ENCODE results near the gene ATF7IP. TPM values are rescaled to one million over a fixed set of nuclear protein-coding genes. Genes with fewer than 3 reads are reported as not detected.
"Not testable (repeated sequence)": the region's sequence is repeated elsewhere in the genome, so short reads cannot be mapped to it uniquely, and the experiment has no call there.

ATF7IP gene, protein sequence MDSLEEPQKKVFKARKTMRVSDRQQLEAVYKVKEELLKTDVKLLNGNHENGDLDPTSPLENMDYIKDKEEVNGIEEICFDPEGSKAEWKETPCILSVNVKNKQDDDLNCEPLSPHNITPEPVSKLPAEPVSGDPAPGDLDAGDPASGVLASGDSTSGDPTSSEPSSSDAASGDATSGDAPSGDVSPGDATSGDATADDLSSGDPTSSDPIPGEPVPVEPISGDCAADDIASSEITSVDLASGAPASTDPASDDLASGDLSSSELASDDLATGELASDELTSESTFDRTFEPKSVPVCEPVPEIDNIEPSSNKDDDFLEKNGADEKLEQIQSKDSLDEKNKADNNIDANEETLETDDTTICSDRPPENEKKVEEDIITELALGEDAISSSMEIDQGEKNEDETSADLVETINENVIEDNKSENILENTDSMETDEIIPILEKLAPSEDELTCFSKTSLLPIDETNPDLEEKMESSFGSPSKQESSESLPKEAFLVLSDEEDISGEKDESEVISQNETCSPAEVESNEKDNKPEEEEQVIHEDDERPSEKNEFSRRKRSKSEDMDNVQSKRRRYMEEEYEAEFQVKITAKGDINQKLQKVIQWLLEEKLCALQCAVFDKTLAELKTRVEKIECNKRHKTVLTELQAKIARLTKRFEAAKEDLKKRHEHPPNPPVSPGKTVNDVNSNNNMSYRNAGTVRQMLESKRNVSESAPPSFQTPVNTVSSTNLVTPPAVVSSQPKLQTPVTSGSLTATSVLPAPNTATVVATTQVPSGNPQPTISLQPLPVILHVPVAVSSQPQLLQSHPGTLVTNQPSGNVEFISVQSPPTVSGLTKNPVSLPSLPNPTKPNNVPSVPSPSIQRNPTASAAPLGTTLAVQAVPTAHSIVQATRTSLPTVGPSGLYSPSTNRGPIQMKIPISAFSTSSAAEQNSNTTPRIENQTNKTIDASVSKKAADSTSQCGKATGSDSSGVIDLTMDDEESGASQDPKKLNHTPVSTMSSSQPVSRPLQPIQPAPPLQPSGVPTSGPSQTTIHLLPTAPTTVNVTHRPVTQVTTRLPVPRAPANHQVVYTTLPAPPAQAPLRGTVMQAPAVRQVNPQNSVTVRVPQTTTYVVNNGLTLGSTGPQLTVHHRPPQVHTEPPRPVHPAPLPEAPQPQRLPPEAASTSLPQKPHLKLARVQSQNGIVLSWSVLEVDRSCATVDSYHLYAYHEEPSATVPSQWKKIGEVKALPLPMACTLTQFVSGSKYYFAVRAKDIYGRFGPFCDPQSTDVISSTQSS
- total RNA-seq (97.4 TPM), polyA plus RNA-seq (15.5 TPM)

DNA sequence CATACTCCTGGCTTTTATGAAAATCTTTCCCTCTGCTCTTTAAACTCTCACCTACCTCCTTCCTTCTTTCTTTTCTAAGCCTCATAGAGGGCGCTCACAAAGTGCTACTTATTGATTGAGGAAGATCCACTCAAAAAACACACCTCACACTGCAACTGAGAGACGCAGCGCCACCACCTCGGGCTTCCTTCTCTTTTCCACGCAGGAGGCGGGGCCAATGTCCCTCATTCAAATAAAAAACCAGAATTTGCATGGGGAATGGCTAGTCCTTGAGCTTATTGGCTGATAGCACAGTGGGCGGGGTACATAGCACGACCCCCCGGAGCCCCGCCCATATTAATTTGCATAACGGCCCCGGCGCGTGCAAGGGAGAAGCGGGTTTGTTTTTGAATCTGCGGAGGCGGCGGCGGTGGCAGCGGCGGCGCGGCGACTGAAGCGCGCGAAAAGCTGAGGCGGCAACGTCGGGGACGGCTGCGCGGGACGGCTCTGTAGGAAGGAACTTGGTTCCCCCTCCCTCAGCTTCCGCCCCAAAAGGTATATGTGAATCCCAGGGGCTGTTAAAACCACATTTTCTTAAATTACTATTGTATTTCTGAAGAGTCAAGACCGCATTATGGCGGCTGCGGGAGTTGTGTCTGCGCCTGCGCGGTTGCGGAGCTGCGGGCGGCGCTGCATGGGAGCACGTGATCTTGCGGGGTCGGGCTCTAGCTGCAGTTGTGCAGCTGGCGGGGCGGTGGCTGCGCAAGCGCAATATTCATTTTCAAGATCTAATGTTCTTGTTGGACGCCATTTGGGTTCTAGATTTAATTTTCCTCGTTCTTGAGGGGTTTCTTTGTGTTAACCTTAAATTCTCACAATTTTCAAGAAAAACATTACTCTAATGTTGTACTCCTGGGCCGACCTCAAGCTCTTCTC lies at the start of gene ATF7IP:
TSS of gene ATF7IP (plus strand) at position 389 of the 915 bp plus-strand sequence. CDS start 58,234 bp downstream, outside the sequence.
- Histone ChIP-seq H3K36me3 (ENCODE audit: insufficient read depth) (no peaks in the 10 kb centered on the region), H3K4me1 (ENCODE audit: insufficient read depth) (no peaks in the 10 kb centered on the region), H3K4me3 (ENCODE audit: low read depth, low read length) (peak within 1 kb of the TSS; percentile 60), H3K27ac (ENCODE audit: low read depth) (peak within 1 kb of the TSS; percentile 96)
- under 1% methylated on average over 55 of the region's 55 CpGs for WGBS
- DNase-seq (ENCODE audit: extremely low spot score) = peak; percentile 97

DNA sequence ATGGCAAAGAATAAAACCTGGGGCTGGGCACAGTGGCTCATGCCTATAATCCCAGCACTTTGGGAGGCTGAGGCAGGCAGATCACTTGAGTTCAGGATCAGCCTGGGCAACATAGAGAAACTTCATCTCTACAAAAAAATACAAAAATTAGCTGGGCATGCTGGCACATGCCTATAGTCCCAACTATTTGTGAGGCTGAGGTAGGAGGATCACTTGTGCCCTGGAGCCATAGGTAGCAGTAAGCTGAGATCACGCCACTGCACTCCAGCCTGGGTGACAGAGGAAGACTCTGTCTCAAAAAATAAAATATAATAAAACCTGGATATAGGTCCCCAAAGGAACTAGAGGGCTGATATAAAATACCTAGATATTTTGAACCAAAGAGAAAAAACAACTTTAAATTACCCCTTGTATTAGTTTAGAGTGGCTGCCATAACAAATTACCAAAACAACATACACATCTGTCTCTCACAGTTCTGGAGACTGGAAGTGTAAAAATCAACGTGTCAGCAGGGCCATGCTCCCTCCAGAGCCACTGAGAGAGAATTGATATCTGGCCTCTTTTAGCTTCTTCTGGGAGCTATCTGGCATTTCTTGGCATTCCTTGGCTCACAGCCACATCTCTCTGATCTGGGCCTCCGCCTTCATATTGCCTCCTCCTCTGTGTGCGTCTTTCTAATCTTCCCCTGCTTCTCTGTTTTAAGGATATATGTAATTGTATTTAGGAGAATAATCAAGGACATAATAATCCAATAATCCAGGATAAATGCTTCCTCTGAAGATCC lies 47.9 kb upstream of the ATF7IP start:
- no peaks in the 10 kb centered on the region for H3K36me3 ChIP-seq (ENCODE audit: insufficient read depth)
- no peaks in the 10 kb centered on the region for H3K4me1 ChIP-seq (ENCODE audit: insufficient read depth)
- WGBS = 81% methylated on average over 4 of the region's 4 CpGs
- no peak overlapping the region for H3K4me3 ChIP-seq (ENCODE audit: low read depth, low read length)
- H3K27ac ChIP-seq (ENCODE audit: low read depth) = no peak overlapping the region
- DNase-seq (ENCODE audit: extremely low spot score) = no peak

DNA sequence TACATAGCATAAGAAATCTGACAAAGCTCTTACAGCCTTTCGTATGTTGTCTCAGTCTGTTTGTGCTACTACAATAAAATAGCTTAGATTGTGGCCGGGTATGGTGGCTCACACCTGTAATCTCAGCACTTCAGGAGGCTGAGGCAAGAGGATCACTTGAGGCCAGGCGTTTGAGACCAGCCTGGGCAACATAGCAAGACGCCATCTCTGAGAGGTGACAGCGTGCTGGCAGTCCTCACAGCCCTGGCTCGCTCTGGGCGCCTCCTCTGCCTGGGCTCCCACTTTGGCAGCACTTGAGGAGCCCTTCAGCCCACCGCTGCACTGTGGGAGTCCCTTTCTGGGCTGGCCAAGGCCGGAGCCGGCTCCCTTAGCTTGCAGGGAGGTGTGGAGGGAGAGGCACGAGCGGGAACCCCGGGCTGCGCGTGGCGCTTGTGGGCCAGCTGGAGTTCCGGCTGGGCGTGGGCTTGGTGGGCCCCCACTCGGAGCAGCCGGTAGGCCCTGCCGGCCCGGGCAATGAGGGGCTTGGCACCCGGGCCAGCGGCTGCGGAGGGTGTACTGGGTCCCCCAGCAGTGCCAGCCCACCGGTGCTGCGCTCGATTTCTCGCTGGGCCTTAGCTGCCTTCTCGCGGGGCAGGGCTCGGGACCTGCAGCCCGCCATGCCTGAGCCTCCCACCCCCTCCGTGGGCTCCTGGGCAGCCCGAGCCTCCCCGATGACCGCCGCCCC lies 45.6 kb upstream of the ATF7IP start:
- 96% methylated on average over 38 of the region's 38 CpGs for WGBS
- not testable (repeated sequence) for H3K27ac ChIP-seq (ENCODE audit: low read depth); H3K4me3 ChIP-seq (ENCODE audit: low read depth, low read length); H3K4me1 ChIP-seq (ENCODE audit: insufficient read depth); H3K36me3 ChIP-seq (ENCODE audit: insufficient read depth); DNase-seq (ENCODE audit: extremely low spot score)

DNA sequence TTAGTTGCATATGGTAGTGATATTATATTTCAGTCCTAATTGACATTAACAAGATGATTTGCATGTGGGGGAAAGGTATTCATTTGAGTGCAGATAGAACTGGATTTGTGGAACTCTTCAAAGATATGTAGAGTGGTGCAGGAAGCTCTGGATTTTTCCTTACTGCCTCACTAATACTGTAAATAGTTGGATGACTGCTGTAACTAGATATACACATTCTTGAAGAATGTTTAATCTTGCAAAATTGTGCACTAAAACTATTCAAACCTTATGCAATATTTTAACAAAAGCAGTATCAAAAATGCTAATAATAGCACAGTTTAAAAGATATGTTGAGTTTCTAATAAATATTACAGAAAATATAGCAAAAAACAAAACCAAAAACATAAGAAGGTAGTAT lies 43.1 kb upstream of the ATF7IP start:
- H3K36me3 ChIP-seq (ENCODE audit: insufficient read depth) = no peaks in the 10 kb centered on the region
- no peaks in the 10 kb centered on the region for H3K4me1 ChIP-seq (ENCODE audit: insufficient read depth)
- H3K27ac ChIP-seq (ENCODE audit: low read depth) = no peak overlapping the region
- H3K4me3 ChIP-seq (ENCODE audit: low read depth, low read length) = no peak overlapping the region
- no peak for DNase-seq (ENCODE audit: extremely low spot score)

DNA sequence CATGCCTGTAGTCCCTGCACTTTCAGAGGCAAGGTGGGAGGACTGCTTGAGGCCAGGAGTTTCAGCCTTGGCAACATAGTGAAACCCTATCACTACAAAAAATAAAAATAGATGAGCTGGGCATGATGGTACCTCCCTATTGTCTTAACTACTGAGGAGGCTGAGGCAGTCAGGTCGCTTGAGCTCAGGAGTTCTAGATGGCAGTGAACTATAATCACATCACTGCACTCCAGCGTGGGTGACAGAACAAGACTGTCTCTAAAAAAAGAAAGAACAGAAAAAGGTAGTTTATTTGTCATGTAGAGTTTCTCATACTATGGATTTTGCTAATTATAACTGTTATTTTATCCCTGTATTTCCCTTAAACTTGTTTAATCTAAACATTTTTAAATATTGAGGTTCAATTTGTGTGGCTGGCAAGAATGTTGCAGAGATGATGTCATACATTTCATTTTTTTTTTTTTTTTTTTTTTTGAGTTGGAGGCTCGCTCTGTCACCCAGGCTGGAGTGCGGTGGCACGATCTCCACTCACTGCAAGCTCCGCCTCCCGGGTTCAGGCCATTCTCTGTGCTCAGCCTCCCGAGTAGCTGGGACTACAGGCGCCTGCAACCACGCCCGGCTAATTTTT lies 39.7 kb upstream of the ATF7IP start:
- DNase-seq (ENCODE audit: extremely low spot score) = no peak
- H3K4me1 ChIP-seq (ENCODE audit: insufficient read depth) = no peaks in the 10 kb centered on the region
- 90% methylated on average over 11 of the region's 11 CpGs for WGBS

DNA sequence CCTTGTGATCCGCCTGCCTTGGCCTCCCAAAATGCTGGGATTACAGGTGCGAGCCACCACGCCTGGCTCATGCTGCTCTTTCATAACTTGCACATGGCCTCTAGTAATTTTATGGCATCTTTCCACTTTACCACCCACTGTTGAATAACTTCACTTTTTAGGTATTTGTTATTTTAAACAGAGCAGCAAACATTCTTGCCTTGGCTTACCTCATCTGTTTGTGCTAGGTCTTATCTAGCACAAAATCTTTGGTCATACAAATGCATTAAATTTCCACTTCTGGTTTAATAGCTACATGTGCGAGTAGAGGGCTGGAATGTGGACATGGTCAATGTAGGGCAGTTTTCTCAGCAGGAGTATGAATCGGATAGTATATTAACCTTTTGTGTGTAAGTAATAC lies 38.8 kb upstream of the ATF7IP start:
- Histone ChIP-seq H3K27ac (ENCODE audit: low read depth) (no peak overlapping the region), H3K36me3 (ENCODE audit: insufficient read depth) (no peaks in the 10 kb centered on the region), H3K4me3 (ENCODE audit: low read depth, low read length) (no peak overlapping the region), H3K4me1 (ENCODE audit: insufficient read depth) (no peaks in the 10 kb centered on the region)
- no peak for DNase-seq (ENCODE audit: extremely low spot score)
- WGBS = 79% methylated on average over 5 of the region's 5 CpGs

More for the DNA sequence above, 39.7 kb upstream of the ATF7IP start:
- no peaks in the 10 kb centered on the region for H3K36me3 ChIP-seq (ENCODE audit: insufficient read depth)
- H3K27ac ChIP-seq (ENCODE audit: low read depth) = no peak overlapping the region
- no peak overlapping the region for H3K4me3 ChIP-seq (ENCODE audit: low read depth, low read length)

DNA sequence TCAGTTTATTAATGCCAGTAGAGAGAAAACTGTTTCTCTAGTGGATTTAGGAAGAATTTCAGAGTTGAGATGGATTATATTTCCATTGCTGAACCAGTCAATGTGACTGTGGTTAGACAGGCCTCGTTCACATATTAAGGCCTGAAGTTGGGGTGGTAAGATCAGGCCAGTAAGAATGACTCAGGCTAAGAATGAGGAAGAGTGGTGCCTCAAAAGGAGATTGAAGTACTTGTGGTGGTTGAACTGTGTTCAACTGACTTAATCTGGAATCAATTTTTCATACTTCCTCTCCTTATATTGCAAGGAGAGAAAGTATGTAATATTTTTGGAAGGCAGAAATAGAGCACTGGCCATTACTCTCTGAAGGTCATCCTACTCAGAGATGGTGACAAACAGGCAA lies 37.8 kb upstream of the ATF7IP start:
- Histone ChIP-seq H3K4me1 (ENCODE audit: insufficient read depth) (no peaks in the 10 kb centered on the region), H3K27ac (ENCODE audit: low read depth) (no peak overlapping the region), H3K36me3 (ENCODE audit: insufficient read depth) (no peaks in the 10 kb centered on the region), H3K4me3 (ENCODE audit: low read depth, low read length) (no peak overlapping the region)
- WGBS = 53% methylated on average over 1 of the region's 1 CpG
- DNase-seq (ENCODE audit: extremely low spot score) = no peak

DNA sequence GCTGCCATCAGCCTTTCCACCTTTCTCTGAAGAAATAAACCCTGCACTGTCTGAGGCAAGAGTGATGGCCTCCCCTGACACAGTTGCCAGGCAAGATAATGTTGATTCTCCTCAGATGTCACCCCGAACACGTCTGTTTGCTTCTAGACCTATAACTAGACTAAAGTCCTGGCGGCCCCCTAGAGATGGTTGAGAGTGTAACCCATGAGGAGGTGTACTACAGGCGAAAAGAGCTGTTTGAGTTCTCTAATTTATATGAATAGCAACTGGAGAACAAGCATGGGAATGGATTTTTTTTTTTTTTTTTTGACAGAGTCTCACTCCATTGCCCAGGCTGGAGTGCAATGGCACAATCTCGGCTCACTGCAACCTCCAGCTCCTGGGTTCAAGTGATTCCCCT lies 33.0 kb upstream of the ATF7IP start:
- H3K4me3 ChIP-seq (ENCODE audit: low read depth, low read length) = no peak overlapping the region
- no peak overlapping the region for H3K27ac ChIP-seq (ENCODE audit: low read depth)
- DNase-seq (ENCODE audit: extremely low spot score) = no peak
- no peaks in the 10 kb centered on the region for H3K4me1 ChIP-seq (ENCODE audit: insufficient read depth)
- no peaks in the 10 kb centered on the region for H3K36me3 ChIP-seq (ENCODE audit: insufficient read depth)
- WGBS = 87% methylated on average over 5 of the region's 5 CpGs

DNA sequence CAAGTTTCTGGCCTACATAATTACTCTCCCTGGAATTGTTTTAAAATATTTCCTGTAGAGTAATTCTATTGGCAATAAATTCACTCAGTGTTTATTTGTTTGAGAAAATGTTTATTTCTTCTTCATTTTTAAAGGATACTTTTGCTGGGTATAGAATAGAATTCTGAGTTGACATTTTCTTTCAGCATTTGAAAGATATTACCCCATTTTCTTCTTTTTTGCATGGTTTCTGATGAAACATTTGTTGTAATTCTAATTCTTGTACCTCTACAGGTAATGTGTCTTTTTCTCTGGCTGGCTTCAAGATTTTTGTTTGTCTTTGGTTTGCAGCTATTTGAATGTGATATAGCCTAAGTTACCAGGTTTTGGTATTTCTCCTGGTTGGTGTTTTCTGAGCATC lies 25.1 kb upstream of the ATF7IP start:
- H3K36me3 ChIP-seq (ENCODE audit: insufficient read depth) = no peaks in the 10 kb centered on the region
- H3K27ac ChIP-seq (ENCODE audit: low read depth) = no peak overlapping the region
- H3K4me3 ChIP-seq (ENCODE audit: low read depth, low read length) = no peak overlapping the region
- no peaks in the 10 kb centered on the region for H3K4me1 ChIP-seq (ENCODE audit: insufficient read depth)
- DNase-seq (ENCODE audit: extremely low spot score) = no peak

DNA sequence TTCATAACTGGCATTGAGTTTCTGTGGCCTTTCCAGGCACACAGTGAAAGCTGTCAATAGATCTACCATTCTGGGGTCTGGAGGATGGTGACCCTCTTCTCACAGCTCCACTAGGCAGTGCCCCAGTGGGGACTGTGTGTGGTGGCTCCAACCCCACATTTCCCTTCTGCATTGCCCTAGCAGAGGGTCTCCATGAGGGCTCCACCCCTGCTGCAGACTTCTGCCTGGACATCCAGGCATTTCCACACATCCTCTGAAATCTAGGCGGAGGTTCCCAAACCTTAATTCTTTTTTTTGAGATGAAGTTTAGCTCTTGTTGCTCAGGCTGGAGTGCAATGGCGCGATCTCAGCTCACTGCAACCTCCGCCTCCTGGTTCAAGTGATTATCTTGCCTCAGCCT lies 14.0 kb upstream of the ATF7IP start:
- H3K36me3 ChIP-seq (ENCODE audit: insufficient read depth); H3K4me1 ChIP-seq (ENCODE audit: insufficient read depth); DNase-seq (ENCODE audit: extremely low spot score); H3K27ac ChIP-seq (ENCODE audit: low read depth); H3K4me3 ChIP-seq (ENCODE audit: low read depth, low read length): not testable (repeated sequence)
- WGBS = 99% methylated on average over 4 of the region's 4 CpGs

DNA sequence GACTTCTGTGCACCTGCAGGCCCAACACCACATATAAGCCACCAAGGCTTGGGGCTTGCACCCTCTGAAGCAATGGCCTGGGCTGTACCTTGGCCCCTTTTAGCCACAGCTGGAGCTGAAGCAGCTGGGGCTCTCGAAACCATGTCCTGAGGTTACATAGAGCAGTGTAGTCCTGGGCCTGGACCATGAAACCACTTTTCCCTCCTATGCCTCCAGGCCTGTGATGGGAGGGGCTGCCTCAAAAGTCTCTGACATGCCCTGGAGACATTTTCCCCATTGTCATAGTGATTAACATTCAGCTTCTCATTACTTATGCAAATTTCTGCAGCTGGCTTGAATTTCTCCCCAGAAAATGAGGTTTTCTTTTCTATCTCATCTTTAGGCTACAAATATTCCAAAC lies 13.4 kb upstream of the ATF7IP start:
- not testable (repeated sequence) for H3K4me1 ChIP-seq (ENCODE audit: insufficient read depth); H3K36me3 ChIP-seq (ENCODE audit: insufficient read depth); H3K27ac ChIP-seq (ENCODE audit: low read depth); DNase-seq (ENCODE audit: extremely low spot score); H3K4me3 ChIP-seq (ENCODE audit: low read depth, low read length)
- WGBS = 100% methylated on average over 1 of the region's 1 CpG

Measured in urinary bladder (tissue), 4 donors.